Left kidney (tissue), 2 donors: ENCODE results near the gene ATP13A4. TPM values are rescaled to one million over a fixed set of nuclear protein-coding genes. Genes with fewer than 3 reads are reported as not detected.
"Not testable (repeated sequence)": the region's sequence is repeated elsewhere in the genome, so short reads cannot be mapped to it uniquely, and the experiment has no call there.

Experiments
- DNase-seq: peaks from one replicate; pipeline ENCODE4 v3.0.0-alpha.2; 2013
- polyA plus RNA-seq: library from polyadenylated mRNA; unstranded; fragments of 120-200 nt; gene quantifications from one replicate; pipeline ENCODE4 v1.2.1, GENCODE V29; 2013; ENCODE audit not compliant: insufficient read length

The ATP13A4 gene
- polyA plus RNA-seq, 1 donor = 1.3 TPM

- no peak for DNase-seq
Measured at GRCh38 chr3:193560870-193561269, 6.2 kb upstream of the ATP13A4 start.

GRCh38 chr3:193560091-193560490, 5.4 kb upstream of the ATP13A4 start:
- DNase-seq = no peak

- DNase-seq = no peak
Measured at GRCh38 chr3:193559100-193559499, 4.4 kb upstream of the ATP13A4 start.

DNA sequence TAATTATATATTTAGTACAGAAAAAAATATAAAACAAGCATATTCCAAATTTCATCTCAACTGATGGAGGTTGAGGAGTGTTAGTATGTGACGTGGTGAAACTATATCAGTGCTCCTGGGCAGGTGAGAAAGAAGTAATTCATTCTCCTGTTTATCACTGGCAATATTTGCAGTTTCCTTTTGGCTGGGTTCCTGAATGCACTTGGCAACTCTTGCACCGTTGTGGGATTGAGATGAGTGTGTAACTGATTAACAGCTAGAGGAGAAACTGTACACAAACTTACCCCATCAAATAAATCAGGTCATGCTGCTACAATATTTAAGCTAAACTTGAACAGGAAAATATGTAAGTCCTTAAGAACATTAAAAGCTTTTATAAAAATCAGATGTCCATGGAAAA, 2.1 kb upstream of the ATP13A4 start:
- DNase-seq = no peak

- DNase-seq = no peak
Measured at GRCh38 chr3:193553586-193553985, 1.1 kb downstream of the ATP13A4 start.

DNA sequence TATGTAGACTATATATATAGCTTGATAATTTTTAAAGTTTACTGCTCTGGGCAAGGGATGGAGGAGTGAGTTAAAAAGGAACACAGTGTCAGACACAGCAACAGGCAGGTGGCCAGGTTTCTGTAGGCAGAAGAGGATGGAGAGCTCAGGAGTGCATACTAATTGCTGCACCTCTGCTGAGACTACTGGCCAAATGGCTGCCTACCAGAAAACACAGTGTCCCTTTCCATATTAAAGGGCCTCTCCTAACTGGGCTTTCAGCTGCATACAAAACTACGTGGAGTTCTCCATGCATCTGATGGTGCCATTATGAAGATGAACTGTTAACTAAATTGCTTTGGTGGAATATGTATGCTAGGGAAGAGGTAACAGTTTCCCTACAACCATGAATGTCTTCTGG, 1.8 kb downstream of the ATP13A4 start:
- no peak for DNase-seq

DNA sequence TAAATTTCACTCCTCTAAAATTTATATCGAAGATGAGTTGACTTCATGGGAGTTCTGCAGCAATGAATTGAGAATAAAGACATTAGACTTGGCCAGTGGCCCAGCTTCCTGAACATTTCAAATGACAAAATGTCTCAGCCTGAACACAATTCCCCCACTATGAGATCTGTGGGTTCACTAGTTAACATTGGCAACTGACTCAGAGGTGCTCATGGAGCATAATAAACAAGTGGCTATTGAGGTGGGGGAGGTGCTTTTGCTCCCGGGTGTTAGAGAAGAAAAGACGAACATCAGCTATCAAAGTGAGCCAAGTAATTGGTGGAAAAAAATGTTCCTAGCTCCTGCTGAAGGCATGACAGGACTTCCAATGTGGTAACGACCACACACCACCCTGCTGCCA, 6.3 kb downstream of the ATP13A4 start:
- no peak for DNase-seq

DNA sequence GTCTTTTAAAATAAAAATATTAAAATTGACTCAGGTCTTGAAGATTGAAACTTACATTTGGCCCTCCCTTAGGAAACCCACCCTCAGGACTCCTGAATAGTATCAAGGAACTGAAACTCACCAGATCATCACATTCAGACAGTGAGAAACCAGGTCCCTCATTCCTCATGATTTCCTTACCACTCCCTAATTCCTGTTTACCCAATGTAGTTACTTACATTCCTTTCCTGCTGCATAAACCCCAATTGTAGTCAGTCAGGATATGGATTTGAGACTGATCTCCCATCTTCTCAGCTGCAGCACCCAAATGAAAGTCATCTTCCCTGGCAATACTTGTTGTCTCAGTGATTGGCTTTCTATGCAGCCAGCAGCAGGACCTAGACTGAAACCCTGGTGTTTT, 8.6 kb downstream of the ATP13A4 start:
- no peak for DNase-seq

DNA sequence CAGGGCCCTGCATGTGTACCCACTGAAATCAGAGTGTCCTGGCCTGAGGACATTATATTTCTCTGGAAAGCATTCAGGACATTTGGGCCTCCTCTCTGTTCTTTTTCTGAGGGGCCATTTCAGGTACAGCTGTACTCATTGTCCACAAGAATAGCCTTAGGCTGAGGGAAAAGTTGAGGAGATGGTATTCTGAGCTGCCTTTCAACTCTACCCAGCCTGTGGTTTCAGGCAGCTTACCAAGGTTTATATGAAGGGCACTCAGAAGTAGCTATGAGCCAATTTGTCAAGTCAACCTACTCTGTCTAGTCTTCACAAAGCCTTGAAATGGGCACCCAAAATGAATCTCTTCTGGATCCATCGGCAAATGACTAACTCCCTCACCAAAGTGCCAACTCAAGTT, 9.4 kb downstream of the ATP13A4 start:
- DNase-seq = no peak

GRCh38 chr3:193544289-193544688, 10.4 kb downstream of the ATP13A4 start:
- DNase-seq = no peak

DNA sequence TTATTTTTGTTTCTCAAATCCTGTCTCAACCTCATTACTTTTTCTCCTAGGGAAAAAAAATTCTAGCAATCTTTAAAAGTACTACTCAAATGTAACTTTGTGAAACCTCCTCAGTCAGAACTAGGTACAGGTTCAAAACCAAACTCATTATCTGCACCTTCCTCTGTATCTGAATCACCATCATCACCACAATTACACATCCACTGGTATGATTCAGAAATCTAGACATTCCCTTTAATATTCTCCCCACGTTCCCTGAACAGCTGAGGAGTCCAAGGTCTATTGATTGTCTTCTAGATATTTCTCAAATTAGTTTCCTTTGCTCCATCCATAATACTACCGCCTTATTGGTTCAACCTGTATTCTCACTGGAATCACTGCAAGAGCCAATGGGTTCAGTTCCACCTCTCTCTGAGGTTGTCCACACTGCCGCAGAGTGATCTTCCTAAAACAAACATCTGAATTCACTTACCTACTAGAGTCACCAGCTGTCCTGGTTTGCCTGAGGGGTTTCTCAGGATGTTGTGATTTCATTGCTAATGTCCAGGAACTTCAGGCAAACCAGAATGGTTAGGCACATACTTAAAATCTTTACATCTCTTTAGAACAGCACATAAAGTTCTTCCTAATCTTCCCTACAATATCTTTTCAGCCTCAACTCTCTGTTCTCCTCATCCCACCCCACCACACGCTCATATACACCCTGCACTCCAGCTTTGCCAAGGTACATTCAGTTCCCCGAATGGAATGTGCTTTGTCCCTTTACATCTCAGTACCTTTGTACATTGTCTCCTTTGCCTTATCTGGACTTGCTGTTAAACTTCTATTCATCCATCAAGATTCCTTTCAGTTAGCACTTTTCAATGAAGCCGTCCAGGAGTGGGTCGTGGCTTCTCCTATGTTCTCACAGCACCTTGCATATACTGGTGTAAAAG, 24.2 kb downstream of the ATP13A4 start:
- no peak for DNase-seq

DNA sequence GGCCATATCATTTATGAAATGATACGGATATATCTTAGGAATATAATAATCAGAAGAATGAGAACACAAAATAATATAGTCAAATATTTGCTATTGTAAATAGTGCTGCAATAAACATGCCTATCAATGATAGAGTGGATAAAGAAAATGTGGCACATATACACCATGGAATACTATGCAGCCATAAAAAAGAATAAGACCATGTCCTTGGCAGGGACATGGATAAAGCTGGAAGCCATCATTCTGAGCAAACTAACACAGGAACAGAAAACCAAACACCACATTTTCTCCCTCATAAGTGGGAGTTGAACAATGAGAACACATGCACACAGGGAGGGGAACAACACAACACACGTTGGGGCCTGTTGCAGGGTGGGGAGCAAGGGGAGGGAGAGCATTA, 28.6 kb downstream of the ATP13A4 start:
- not testable (repeated sequence) for DNase-seq

GRCh38 chr3:193522473-193522872, 32.2 kb downstream of the ATP13A4 start:
- DNase-seq = no peak

- DNase-seq = no peak
Measured at GRCh38 chr3:193520738-193521137, 34.0 kb downstream of the ATP13A4 start.

DNA sequence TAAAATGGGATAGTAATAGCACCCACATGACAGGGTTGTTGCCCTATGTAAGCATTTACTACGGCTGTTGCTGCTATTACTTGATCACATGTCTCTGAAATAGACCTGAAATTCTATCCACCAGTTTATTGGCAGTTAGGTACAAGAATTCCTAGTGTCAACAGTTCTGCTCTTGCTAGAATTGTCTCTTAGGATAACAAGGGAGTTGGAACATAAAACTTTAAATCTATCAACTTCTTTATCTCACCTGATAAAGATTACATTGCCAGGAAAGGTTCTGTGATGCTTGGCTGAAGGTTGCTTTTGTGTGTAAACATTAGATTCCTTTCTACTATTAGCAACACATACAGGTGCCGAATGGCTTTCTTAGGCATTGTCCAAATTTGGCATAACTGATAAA, 38.7 kb downstream of the ATP13A4 start:
- no peak for DNase-seq

- no peak for DNase-seq
Measured at GRCh38 chr3:193510154-193510553, 44.5 kb downstream of the ATP13A4 start.

DNA sequence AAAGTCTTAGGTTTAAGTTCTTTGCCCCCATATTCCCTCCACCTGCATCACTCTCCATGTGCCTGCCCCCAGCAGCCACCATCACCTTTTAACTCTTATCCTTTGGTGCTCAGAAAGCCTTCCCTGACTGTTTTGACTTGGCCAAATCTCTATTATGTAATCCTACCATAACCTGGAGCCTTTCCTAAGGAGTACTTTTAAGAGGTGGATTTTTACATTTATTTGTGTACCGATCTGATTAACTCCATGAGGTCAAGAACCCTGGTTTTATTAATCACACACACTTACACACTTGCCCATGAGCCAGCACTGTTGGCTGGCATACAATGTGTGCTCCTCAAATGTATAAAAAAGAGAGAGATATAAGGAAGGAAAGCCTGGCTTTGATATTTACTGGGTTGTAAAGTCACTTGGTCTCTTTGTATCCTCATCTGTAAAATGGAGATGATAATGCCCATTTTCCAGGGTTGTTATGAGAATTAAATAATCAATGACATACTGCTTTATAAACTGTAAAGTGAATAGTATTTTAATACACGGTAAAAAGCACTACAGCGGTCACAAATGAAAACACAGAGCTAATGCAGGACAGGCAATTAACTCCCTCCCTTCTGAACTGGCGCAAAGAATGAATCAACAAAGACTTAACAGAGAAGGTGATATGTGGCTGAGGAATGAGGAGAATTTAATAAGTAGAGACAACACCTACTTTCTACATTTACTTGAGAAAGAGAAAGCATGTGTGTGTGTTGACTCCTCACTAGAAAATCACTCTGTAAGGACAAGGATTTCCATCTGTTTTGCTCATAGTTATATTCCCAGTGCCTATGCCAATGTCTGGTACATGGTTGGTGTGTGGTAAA, 45.4 kb downstream of the ATP13A4 start:
- no peak for DNase-seq

DNA sequence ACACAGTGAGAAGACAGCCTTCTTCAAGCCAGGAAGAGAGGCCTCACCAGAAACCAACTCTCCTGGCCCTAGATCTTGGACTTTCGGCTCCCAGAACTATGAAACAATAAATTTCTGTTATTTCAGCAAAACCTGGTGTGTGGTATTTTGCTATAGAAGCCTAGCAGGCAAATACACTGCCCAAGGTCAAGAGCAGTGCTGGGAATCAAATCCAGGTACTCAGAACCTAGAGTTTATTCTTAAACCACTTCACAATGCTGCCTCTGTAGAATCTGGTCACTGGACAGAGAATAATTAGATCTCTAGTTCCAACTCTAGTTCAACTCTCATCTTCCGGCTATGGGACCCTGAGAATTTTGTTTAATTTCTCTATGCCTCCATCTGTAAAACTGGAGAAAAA, 46.6 kb downstream of the ATP13A4 start:
- no peak for DNase-seq

DNA sequence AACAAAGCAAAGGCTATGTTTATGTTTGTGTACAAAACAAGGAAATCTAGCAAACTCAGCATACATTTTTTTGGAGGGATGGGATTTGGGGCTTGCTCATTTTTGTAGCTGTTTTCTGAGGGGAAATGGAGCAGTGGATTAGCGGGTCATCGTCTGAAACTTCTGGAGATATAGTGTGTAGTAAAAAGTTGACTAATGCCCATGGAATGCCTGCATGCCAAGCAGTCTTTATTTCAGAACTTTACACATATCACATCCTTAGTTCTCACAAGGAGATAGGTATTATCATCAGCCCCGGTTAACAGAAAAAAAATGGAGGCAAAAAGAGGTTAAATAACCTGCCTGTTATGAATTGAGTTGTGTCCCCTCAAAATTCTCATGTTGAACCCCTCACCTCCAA, 47.1 kb downstream of the ATP13A4 start:
- DNase-seq = no peak

DNA sequence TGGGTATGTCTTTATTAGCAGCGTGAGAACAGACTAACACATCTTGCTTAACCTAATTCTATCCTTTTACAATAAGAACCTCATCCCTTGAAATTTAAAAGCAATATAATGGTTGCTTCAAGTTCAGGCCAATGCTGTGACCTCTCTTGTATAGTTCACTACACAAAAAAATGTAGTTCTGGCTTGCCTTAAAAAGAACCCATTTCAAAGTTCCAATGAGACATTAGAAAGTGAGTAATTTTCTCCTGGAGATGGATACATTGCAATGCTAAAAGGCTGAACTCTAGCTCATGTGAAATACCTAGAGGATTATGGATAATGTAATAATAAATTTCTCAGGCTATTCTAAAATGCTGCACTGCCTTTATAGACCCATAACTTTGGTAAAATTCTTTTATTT, 47.8 kb downstream of the ATP13A4 start:
- DNase-seq = no peak

- DNase-seq = no peak
Measured at GRCh38 chr3:193502871-193503270, 51.8 kb downstream of the ATP13A4 start.

GRCh38 chr3:193499801-193500485, 54.8 kb downstream of the ATP13A4 start:
- DNase-seq = no peak
